ENCODE results near the gene TBXAS1. TPM values are rescaled to one million over a fixed set of nuclear protein-coding genes. Genes with fewer than 3 reads are reported as not detected.

TBXAS1 gene
- total and polyA plus RNA-seq, 4 donors = 5.5 to 24.5 (median 16.9) TPM

DNA sequence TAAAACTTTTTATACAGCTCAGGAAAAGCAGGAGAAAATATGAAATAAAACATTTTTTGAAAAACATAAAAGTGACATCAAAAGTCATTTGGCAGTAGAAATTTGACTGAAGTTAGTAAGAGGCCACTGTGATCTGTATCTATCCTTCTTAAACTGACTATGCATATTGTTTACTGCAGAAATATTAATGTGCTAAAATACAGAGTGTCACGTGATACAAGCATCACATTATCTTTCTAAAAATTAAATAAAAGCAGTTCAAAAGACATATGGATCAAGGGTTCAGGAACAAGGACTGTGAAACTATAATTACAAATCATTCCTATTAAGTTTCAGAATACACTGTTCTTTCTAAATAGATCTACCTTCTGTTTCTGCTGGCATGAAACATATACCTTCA lies 200.0 kb downstream of the TBXAS1 start:
- WGBS, 2 donors = 74 to 81% methylated on average over 1 of the region's 1 CpG
- intact Hi-C loops (cut with DNase I) = no loop called here
- Histone ChIP-seq H3K9me3 (ENCODE audit: control insufficient read depth, low read length) (no peaks in the 10 kb centered on the region), H3K27ac (ENCODE audit: low read depth in 1 of 2, low read length in 2 of 2) (no peak overlapping the region), H3K36me3 (ENCODE audit: control insufficient read depth in 1 of 2, insufficient read depth in 2 of 2, low read length in 1 of 2) (peaks cover 0 to 4% of the 10 kb centered on the region in 2 donors), H3K4me1 (ENCODE audit: control insufficient read depth in 1 of 2, insufficient read depth in 2 of 2, low read length in 2 of 2) (no peaks in the 10 kb centered on the region), H3K4me3 (ENCODE audit: low read length in 2 of 2) (no peak overlapping the region), H3K27me3 (ENCODE audit: control insufficient read depth in 1 of 2, insufficient read depth in 2 of 2, low read length in 1 of 2) (no peaks in the 10 kb centered on the region)
- ATAC-seq (ENCODE audit: low FRiP score) = no peak
- no peak for DNase-seq

DNA sequence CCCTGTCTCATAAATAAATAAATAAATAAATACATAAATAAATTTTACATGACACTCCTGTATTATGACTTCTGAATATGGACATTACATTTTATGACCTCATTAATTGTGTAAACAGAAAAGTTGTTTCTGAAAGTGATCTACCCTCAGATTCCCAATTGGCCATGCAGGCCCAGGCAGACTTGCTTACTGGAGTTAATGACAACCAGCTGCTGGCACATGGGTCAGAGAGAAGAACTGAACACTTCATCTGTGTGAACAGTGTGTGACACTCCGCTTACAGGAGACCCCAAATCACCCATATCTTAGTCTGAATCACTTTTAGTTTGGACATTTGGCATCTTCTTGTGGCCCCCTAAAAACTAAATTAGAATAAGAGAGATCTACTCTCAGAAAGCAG lies 202.3 kb downstream of the TBXAS1 start:
- peaks cover 0 to 2% of the 10 kb centered on the region in 2 donors for H3K36me3 ChIP-seq (ENCODE audit: control insufficient read depth in 1 of 2, insufficient read depth in 2 of 2, low read length in 1 of 2)
- 90 to 97% methylated on average over 1 of the region's 1 CpG for WGBS, 2 donors
- no peak overlapping the region for H3K27ac ChIP-seq (ENCODE audit: low read depth in 1 of 2, low read length in 2 of 2)
- no peak overlapping the region for H3K4me3 ChIP-seq (ENCODE audit: low read length in 2 of 2)
- ATAC-seq (ENCODE audit: low FRiP score) (no peak), DNase-seq (no peak)
- H3K27me3 ChIP-seq (ENCODE audit: control insufficient read depth in 1 of 2, insufficient read depth in 2 of 2, low read length in 1 of 2) = no peaks in the 10 kb centered on the region
- H3K4me1 ChIP-seq (ENCODE audit: control insufficient read depth in 1 of 2, insufficient read depth in 2 of 2, low read length in 2 of 2) = no peaks in the 10 kb centered on the region
- intact Hi-C loops (cut with DNase I) = no loop called here
- no peaks in the 10 kb centered on the region for H3K9me3 ChIP-seq (ENCODE audit: control insufficient read depth, low read length)

DNA sequence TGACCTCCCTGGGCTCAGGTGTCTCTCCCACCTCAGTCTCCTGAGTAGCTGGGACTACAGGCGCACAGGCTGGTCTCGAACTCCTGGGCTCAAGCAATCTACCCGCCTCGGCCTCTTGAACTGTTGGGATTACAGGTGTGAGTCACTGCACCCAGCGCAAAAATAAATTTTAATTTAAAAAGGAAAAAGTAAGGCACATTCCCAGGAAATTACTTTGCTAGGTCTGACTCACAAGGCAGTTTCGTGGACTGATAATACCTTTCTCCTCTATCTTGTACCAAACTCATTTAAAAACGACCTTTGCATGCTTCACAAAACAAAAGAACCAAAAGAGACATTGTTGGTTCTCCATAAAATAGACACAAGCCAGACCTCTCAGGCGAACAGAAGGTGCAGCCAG lies 204.0 kb downstream of the TBXAS1 start:
- DNase-seq (no peak), ATAC-seq (ENCODE audit: low FRiP score) (no peak)
- H3K4me3 ChIP-seq (ENCODE audit: low read length in 2 of 2) = no peak overlapping the region
- no peaks in the 10 kb centered on the region for H3K27me3 ChIP-seq (ENCODE audit: control insufficient read depth in 1 of 2, insufficient read depth in 2 of 2, low read length in 1 of 2)
- H3K9me3 ChIP-seq (ENCODE audit: control insufficient read depth, low read length) = no peaks in the 10 kb centered on the region
- H3K27ac ChIP-seq (ENCODE audit: low read depth in 1 of 2, low read length in 2 of 2) = no peak overlapping the region
- 90 to 91% methylated on average over 8 of the region's 8 CpGs for WGBS, 2 donors
- intact Hi-C loops (cut with DNase I) = no loop called here
- peaks cover 0 to 5% of the 10 kb centered on the region in 2 donors for H3K36me3 ChIP-seq (ENCODE audit: control insufficient read depth in 1 of 2, insufficient read depth in 2 of 2, low read length in 1 of 2)
- no peaks in the 10 kb centered on the region for H3K4me1 ChIP-seq (ENCODE audit: control insufficient read depth in 1 of 2, insufficient read depth in 2 of 2, low read length in 2 of 2)

DNA sequence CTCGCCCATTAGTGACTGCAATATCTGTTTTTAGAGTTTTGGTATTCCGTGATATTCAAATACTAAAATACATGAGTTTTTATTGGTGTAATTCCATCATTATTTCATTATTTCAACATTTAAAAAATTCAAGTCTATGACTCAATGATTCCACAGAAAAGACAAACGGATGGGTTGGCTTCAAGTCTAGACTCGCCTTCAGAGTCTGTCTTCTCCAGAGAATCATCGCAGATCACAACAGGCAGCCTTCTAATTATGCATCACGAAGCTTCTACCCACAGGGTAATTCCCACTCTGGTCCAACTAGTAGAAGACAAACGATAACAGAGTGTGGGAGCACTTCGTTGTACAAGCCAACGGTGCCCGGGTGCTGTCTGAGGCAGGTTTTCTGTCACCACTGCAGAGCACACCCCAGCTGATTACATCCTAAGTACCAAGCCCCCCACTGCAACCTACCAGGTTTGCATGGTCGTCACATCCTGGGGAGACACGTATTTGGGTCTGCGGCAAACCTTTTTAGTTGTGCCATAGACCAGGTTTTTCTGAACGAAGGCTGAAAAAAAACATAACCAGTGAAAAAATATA lies 204.8 kb downstream of the TBXAS1 start:
- no peak for ATAC-seq (ENCODE audit: low FRiP score)
- WGBS, 2 donors = 80 to 84% methylated on average over 14 of the region's 14 CpGs
- intact Hi-C loops (cut with DNase I) = no loop called here

DNA sequence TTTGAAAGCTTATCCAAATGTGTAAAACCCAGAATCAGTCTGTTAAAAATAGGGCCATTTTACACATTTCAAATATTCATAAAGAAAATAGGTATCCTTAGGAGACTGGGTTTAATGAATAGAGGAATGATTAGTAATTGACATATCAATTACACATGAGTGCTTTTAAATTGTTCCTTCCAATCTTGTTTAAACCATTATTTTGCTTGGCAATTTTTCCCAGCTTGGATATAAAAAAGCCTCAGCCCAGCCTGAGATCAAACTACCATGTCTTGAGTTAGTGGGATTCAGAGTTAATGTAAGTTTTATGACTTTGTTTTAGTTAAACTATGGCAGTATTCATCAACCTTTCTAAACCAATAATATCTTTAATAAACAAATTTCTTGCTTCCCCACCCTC lies 205.4 kb downstream of the TBXAS1 start:
- Histone ChIP-seq H3K9me3 (ENCODE audit: control insufficient read depth, low read length) (no peaks in the 10 kb centered on the region), H3K27me3 (ENCODE audit: control insufficient read depth in 1 of 2, insufficient read depth in 2 of 2, low read length in 1 of 2) (no peaks in the 10 kb centered on the region), H3K27ac (ENCODE audit: low read depth in 1 of 2, low read length in 2 of 2) (no peak overlapping the region), H3K4me3 (ENCODE audit: low read length in 2 of 2) (no peak overlapping the region), H3K4me1 (ENCODE audit: control insufficient read depth in 1 of 2, insufficient read depth in 2 of 2, low read length in 2 of 2) (no peaks in the 10 kb centered on the region), H3K36me3 (ENCODE audit: control insufficient read depth in 1 of 2, insufficient read depth in 2 of 2, low read length in 1 of 2) (peaks cover 2 to 5% of the 10 kb centered on the region in 2 donors)
- DNase-seq (no peak), ATAC-seq (ENCODE audit: low FRiP score) (no peak)
- intact Hi-C loops (cut with DNase I) = no loop called here

More for the DNA sequence above, 204.8 kb downstream of the TBXAS1 start:
- no peak for DNase-seq
- Histone ChIP-seq H3K4me3 (ENCODE audit: low read length in 2 of 2) (no peak overlapping the region), H3K27me3 (ENCODE audit: control insufficient read depth in 1 of 2, insufficient read depth in 2 of 2, low read length in 1 of 2) (no peaks in the 10 kb centered on the region), H3K4me1 (ENCODE audit: control insufficient read depth in 1 of 2, insufficient read depth in 2 of 2, low read length in 2 of 2) (no peaks in the 10 kb centered on the region), H3K27ac (ENCODE audit: low read depth in 1 of 2, low read length in 2 of 2) (no peak overlapping the region), H3K9me3 (ENCODE audit: control insufficient read depth, low read length) (no peaks in the 10 kb centered on the region), H3K36me3 (ENCODE audit: control insufficient read depth in 1 of 2, insufficient read depth in 2 of 2, low read length in 1 of 2) (peaks cover 0 to 5% of the 10 kb centered on the region in 2 donors)

DNA sequence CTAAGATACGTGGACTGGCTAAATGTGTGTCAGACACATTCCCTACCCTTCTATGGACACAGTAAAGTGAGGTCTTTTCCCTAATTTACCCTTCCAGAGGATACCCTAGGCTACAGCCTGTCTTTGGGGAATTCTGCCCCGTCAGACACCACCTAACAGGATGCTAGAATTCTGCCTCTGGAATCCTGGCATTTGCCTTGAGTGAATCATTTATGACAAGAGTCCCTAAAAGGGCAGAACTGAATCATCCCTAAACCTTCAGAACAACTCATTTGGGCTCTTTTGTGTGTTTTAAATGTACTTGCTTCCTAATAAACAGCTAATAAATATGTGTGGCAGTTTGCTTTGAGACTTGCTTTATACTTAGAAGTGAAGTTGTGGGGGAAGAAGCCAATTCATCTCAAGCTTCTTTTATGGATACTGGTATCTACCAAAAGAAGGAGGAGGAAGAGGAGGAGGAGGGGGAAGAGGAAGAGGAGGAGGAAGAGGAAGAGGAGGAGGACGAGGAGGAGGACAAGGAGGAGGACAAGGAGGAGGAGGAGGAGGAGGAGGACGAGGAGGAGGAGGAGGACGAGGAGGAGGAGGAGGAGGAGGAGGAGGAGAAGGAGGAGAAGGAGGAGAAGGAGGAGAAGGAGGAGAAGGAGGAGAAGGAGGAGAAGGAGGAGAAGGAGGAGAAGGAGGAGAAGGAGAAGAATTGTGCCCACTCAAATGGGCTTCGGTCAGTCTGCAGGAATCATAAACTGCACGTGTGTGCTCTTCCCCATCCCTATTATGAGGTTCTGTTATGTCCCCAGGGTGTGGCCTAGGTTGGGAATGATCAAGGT lies 206.5 kb downstream of the TBXAS1 start:
- Histone ChIP-seq H3K4me1 (ENCODE audit: control insufficient read depth in 1 of 2, insufficient read depth in 2 of 2, low read length in 2 of 2) (no peaks in the 10 kb centered on the region), H3K9me3 (ENCODE audit: control insufficient read depth, low read length) (no peaks in the 10 kb centered on the region), H3K27ac (ENCODE audit: low read depth in 1 of 2, low read length in 2 of 2) (no peak overlapping the region), H3K4me3 (ENCODE audit: low read length in 2 of 2) (no peak overlapping the region), H3K27me3 (ENCODE audit: control insufficient read depth in 1 of 2, insufficient read depth in 2 of 2, low read length in 1 of 2) (no peaks in the 10 kb centered on the region), H3K36me3 (ENCODE audit: control insufficient read depth in 1 of 2, insufficient read depth in 2 of 2, low read length in 1 of 2) (peaks cover 2 to 5% of the 10 kb centered on the region in 2 donors)
- ATAC-seq (ENCODE audit: low FRiP score) (no peak), DNase-seq (no peak)
- intact Hi-C loops (cut with DNase I) = no loop called here
- WGBS, 2 donors = 80 to 84% methylated on average over 4 to 5 of the region's 7 CpGs

DNA sequence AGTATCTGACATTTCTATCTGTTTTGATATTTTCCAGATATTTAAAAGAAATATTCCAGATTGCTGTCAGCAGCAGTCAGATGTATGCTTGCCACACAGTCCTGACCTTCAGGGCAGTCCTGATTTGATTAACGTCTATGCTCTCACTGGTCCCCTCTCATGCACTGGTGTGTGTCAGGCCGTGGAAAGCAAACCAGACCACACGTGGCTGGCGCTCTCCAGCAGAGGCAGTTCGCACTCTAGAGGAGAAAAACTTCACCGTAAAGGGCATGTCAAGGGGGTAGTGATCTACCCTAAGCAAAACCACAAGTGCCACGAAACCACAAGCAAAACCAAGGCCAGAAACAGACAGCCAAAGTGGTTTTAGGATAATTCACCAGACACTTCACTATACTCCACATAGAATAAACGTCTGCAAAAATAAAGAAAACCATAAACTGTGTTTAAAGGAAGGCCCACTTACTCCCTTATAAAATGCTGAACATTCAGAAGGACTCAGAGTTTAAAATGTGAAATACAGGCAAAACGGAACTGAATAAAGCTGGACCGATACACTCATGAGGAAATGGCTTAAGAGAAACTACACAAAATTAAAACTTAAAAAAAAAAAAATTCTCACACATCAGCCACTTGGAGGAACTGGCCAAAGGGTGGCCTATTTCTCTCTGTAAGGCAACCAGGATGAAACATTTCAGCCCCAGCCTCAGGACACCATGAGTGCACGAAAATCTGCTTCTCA lies 207.3 kb downstream of the TBXAS1 start:
- intact Hi-C loops (cut with DNase I) = no loop called here
- WGBS, 2 donors = 84 to 89% methylated on average over 11 of the region's 11 CpGs
- no peak for ATAC-seq (ENCODE audit: low FRiP score)
- no peak overlapping the region for H3K4me3 ChIP-seq (ENCODE audit: low read length in 2 of 2)
- DNase-seq = no peak
- H3K4me1 ChIP-seq (ENCODE audit: control insufficient read depth in 1 of 2, insufficient read depth in 2 of 2, low read length in 2 of 2) = no peaks in the 10 kb centered on the region
- no peaks in the 10 kb centered on the region for H3K27me3 ChIP-seq (ENCODE audit: control insufficient read depth in 1 of 2, insufficient read depth in 2 of 2, low read length in 1 of 2)
- peaks cover 4 to 5% of the 10 kb centered on the region in 2 donors for H3K36me3 ChIP-seq (ENCODE audit: control insufficient read depth in 1 of 2, insufficient read depth in 2 of 2, low read length in 1 of 2)
- H3K9me3 ChIP-seq (ENCODE audit: control insufficient read depth, low read length) = no peaks in the 10 kb centered on the region
- H3K27ac ChIP-seq (ENCODE audit: low read depth in 1 of 2, low read length in 2 of 2) = no peak overlapping the region

DNA sequence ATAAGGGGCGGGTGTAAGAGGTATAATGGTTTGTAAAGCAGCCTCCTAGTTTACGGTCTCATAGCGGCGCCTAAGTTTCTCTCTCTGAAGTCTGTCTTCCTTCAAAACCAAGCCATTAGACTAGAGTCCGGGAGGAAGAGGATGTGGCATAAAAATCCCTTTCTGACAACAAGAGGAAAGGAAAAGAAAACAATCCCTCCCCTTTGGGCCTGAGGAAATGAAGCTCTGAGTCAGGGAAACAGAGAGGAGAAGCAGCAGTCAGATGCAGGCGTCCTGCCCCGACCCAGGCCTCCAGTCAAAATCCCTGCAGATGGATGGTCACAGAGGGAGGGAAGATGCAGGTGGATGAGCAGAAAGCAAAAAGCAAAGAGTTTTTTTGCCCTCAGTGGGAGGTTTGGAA lies 210.0 kb downstream of the TBXAS1 start:
- no peak overlapping the region for H3K4me3 ChIP-seq (ENCODE audit: low read length in 2 of 2)
- no peak overlapping the region for H3K27ac ChIP-seq (ENCODE audit: low read depth in 1 of 2, low read length in 2 of 2)
- DNase-seq (no peak), ATAC-seq (ENCODE audit: low FRiP score) (no peak)
- no peaks in the 10 kb centered on the region for H3K27me3 ChIP-seq (ENCODE audit: control insufficient read depth in 1 of 2, insufficient read depth in 2 of 2, low read length in 1 of 2)
- H3K4me1 ChIP-seq (ENCODE audit: control insufficient read depth in 1 of 2, insufficient read depth in 2 of 2, low read length in 2 of 2) = no peaks in the 10 kb centered on the region
- no peaks in the 10 kb centered on the region for H3K9me3 ChIP-seq (ENCODE audit: control insufficient read depth, low read length)
- intact Hi-C loops (cut with DNase I) = no loop called here
- 87 to 90% methylated on average over 7 of the region's 7 CpGs for WGBS, 2 donors
- H3K36me3 ChIP-seq (ENCODE audit: control insufficient read depth in 1 of 2, insufficient read depth in 2 of 2, low read length in 1 of 2) = peaks cover 6 to 7% of the 10 kb centered on the region in 2 donors
